Measurements from ENCODE around the gene C8A.

Gene C8A

DNA sequence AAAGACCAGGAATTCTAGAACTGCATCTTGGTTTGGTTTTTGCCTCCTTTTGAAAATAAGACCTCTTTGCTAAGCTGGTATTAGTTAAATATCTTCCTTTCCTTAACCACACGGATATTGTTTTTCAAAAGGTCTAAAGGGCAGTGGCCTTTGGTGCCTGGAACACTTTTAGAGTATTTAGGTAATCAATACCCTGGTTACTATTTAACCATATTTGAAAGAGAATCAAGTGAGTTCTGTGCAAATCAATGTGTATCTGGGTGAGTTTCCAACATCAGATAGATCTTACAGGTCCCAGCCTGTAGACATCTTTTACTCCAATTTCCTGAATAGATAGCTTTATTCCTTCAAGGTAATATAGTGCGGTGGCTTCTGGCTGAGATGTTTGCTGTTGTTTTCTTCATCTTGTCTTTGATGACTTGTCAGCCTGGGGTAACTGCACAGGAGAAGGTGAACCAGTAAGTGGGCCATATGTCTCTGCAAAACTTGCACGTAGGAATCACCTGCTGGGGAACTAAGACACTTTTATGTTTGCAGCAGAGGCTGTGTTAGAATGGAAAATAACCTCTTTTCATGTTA lies at the start of gene C8A:
TSS of gene C8A (plus strand) at position 277 of the 579 bp plus-strand sequence. CDS start at position 382, 105 bp downstream.
- DNase-seq, result no peak

GRCh38 chr1:56806804-56807203 lies 47.8 kb upstream of the C8A start:
- no peak for DNase-seq

DNA sequence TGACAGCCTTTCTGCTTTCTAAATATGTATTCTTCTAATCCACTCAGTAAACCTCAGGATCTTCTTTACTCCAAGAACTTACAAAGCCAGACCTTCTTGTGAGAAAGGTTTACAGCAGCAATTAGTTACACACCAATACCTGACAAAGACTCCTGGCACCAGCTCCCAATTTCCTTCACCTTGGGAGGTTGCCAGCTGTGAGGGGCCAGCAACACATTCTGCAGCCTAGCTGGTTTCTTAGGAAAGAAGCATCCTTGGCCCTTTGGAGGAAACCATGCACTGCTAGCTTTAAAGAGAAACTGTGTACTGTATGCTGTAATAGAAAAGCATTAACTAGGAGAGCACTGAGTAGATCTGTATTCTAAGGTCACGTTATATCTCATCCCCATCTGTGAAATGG lies 46.2 kb upstream of the C8A start:
- DNase-seq, result no peak

GRCh38 chr1:56811331-56811730 lies 43.3 kb upstream of the C8A start:
- no peak for DNase-seq

- DNase-seq, result no peak
Observed at GRCh38 chr1:56814205-56814604, 40.4 kb upstream of the C8A start.

DNA sequence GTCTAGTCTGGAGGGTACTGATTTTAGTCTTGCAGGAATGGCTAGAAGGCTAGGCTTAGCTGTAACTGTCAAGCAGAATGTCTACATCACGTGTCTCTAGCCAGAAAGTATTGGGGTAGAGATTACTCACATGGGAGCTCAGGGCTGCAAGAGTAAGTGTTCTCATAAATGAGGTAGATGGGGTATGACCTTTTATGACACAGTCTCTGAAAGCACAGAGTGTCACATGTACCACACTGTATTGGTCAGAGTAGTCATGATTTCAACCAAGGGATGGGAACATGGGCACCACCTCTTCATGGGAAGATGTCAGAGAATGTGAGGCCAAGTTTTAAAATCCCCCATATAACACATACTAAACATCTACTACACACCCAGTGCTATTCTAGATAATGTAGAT lies 38.3 kb upstream of the C8A start:
- DNase-seq, result no peak

DNA sequence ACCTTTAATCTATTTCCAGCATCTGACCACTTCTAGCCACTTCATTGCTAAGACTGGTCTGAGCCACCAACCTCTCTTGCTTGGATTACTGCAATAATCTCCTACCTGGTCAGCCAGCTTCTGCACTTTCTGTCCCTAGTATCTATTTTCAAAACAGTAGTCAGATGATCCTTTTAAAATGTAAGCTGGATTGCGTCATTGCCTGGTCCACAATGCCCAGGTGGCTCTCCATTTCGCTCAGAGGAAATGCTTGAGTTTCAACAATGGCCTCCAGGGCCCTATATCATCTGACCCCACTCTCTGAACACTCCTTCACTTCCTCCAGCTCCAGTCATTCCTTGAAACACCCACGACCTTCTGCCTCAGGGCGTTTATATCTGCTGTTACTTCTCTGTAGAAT lies 37.7 kb upstream of the C8A start:
- DNase-seq, result no peak

DNA sequence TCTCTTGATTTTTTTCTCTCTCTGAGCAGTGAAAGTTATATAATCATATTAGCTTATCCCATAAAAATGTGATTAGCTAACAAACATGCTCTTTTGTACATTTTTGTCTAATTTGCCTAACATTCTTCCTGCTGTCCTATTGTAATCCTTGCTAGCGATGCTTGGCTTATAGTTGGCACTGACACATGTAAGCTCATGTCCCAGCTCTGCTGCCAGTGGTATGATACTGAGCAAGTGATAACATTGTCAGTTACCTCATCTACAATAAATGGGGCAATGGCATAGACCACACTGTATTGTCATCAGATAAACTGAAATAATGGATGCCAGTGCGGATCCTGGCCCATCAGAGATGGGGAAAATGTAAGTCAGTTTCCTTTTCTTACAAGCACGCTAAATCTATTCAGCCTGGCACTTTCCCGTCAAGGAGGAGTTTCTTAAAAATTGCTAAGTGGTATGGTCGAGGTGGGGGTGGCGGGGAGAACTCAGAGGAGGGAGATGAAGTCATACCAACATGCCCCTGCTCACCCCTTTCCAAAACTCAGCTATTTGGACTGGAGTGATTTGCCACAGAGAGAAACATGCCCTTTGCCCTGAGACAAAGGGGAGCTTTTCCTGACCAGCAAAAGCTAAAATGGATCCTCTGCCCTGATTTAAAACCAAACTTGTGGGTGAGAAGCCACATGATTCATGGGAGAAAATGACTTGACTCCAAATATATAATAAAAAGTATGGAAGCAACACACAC lies 36.7 kb upstream of the C8A start:
- no peak for DNase-seq

DNA sequence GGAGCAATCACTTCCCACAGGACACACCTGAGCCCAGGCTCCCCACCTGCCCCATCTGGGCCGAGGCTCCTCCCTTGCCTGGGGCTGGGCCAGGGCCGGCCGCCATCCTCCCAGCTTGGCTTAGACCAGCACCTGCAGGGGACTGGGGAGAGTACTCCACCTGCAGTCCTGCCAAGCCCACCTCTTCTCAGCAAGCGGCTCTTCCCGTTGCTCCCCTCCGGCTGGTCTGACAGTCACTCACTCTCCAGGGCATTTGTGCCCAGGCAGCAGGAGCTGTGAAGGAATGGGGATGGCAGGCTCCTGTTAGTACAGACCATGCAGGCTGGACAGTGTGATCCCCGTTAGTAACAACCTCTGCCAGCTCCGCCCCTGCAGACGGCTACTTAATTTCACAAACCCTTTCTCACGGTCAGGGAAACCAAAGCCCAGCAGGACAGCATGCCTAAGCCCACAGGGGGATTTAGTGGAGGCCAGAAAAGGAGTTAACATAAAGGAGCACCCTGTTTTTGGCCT lies 35.2 kb upstream of the C8A start, which contains the start of gene FYB2:
TSS of gene FYB2 (minus strand) at position 18 of the 513 bp plus-strand sequence. CDS start 114 bp downstream, outside the sequence.
- no peak for DNase-seq

GRCh38 chr1:56820755-56821461 lies 33.7 kb upstream of the C8A start:
- DNase-seq, result no peak

DNA sequence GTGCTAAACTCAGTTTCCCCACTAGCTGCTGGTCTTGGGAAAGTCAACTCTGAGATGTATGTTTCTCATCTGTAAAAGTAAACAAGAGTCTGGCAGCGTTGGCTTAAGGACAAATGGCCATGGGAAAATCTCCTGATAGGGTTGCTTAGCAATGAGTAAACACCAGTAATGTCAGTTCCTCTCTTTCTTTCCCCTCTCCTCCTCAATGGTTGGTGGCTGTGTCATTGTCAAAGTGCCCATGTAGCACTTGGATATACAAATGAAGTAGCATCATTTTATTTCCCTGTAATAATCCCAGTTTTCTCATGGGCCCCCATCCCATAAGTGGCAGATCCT lies 33.2 kb upstream of the C8A start:
- no peak for DNase-seq

DNA sequence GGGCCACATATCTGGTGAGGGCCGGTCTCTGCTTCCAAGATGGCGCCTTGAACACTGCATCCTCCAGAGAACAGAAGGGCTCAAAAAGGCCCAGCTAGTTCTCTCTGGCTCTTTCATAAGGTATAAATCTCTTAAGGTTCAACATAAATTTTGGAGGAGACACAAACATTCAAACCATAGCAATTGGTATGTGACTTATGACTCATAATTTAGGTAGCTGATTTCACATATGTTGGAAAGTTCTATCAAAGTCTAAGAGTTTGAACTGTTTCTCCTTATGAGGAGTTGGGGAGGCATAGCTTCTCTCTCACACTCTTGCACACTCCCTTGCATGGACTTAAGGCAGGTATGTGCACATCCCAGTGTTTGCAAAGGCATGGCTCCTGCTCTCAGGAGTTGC lies 30.3 kb upstream of the C8A start:
- DNase-seq, result no peak

DNA sequence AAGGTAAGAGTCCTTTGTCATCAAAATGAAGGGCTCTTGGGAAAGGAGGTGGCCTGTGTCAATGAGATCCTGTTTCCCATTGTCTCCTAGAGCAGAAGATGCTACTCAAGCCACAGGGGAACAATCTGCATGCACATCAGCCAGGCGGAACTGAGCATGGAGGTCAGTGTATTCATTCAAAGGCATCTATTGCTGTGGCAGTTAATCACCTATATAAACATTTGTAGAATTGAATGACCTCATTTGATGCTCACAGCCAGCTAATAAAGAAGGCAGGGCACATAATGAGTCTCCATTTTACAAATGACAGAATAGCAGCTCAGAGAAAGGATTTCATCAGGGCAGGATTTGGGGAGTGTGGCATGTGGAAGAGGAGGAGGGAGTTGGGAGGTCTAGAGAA lies 29.7 kb upstream of the C8A start:
- no peak for DNase-seq

DNA sequence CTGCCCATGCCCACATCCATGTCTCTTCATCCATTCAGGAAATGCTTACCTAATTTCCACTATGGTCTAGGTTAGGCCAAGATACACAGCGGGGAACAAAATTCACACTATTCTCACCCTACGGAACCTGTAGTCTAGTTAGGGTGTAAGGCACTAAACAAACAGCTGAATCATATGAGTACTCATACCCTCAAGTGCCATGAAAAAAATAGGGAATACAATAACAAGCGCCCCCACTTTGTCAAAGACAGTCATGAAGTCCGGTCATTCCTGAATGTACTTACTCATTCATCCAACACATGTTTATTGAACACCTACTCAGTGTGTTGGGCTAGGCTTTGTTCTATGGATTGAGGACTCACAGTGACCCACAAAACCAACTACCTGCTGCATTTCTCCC lies 29.2 kb upstream of the C8A start:
- DNase-seq, result no peak

- no peak for DNase-seq
Observed at GRCh38 chr1:56827711-56828110, 26.9 kb upstream of the C8A start.

DNA sequence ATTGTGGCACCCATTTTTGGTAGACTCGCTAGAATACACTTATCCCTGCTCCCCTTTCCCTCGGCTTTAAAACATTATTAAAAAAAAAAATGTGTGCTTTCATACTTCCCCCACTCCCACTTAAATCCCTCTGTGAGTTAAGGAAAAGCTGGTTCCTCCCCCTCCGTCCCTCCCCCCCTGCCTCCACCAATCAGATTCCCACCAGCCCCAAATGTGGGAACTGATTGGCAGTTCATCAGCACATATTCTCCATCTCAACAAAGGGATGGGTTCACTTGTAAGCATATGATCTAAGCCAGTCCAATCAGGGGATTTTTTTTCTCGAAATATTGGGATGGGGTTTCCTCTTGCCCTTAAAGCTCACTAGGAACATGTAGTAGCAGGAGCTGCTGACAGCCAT lies 24.5 kb upstream of the C8A start:
- DNase-seq, result no peak

- peak; percentile 34 for DNase-seq
Observed at GRCh38 chr1:56831871-56832693, 22.5 kb upstream of the C8A start.

- no peak for DNase-seq
Observed at GRCh38 chr1:56833088-56833487, 21.5 kb upstream of the C8A start.

GRCh38 chr1:56834137-56834900 lies 20.3 kb upstream of the C8A start:
- DNase-seq, result no peak

GRCh38 chr1:56835657-56836056 lies 18.9 kb upstream of the C8A start:
- no peak for DNase-seq

GRCh38 chr1:56836359-56836758 lies 18.2 kb upstream of the C8A start:
- no peak for DNase-seq

DNA sequence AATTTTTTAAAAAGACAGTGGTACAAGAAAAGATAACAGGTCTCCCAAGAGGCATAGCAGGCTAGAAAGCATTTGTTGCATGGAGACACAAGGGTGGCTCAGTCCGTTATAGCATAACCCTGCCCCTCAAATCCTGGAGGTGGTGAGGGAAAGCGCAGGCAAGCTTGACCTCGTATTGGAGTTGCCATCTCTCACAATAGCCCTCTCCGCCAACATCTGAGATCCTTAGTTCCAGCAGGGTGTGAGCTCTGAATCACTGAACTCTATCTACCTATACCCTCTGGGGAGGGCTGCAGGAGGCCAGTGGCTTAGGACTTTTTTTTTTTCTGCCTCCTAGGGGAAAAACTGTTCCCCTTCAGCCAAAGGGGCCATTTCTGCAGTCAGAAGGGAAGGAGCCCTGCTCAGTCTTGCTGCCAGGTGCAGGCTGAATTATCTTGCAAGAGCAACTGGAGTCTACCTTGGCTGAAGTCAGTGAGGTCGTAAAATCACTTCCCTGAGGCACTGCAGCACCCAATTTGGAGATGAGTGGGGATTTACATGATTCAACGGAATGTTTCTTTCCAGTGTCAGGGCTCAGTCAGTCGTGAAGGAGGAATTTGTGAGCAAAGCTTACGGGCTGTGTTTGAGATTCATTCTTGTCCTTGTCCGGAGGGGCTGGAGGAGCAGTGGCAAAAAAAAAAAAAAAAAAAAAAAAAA lies 17.2 kb upstream of the C8A start:
- no peak for DNase-seq

Data from GDM1 (cell line).